DMS53 (cell line): ENCODE results near the gene RYR3.
"Not testable (repeated sequence)": the region's sequence is repeated elsewhere in the genome, so short reads cannot be mapped to it uniquely, and the experiment has no call there.

Experiments
- DNase-seq: peaks from one replicate; lab custom pipeline; 2025; lab: John Stamatoyannopoulos, UW

The RYR3 gene

GRCh38 chr15:33516563-33516962, 205.8 kb downstream of the RYR3 start:
- no peak for DNase-seq

GRCh38 chr15:33517944-33518343, 207.2 kb downstream of the RYR3 start:
- DNase-seq: no peak

- DNase-seq: no peak
These were observed 207.7 kb downstream of the RYR3 start for GRCh38 chr15:33518421-33518820.

- DNase-seq: no peak
These were observed 213.5 kb downstream of the RYR3 start for GRCh38 chr15:33524274-33524673.

- DNase-seq: no peak
These were observed 215.8 kb downstream of the RYR3 start for GRCh38 chr15:33526532-33526931.

- DNase-seq: no peak
These were observed 222.4 kb downstream of the RYR3 start for GRCh38 chr15:33533197-33533596.

GRCh38 chr15:33534642-33535041, 223.9 kb downstream of the RYR3 start:
- no peak for DNase-seq

GRCh38 chr15:33535135-33535534, 224.4 kb downstream of the RYR3 start:
- no peak for DNase-seq

- DNase-seq: no peak
These were observed 229.2 kb downstream of the RYR3 start for GRCh38 chr15:33539825-33540573.

- no peak for DNase-seq
These were observed 233.2 kb downstream of the RYR3 start for GRCh38 chr15:33543957-33544356.

- no peak for DNase-seq
These were observed 235.1 kb downstream of the RYR3 start for GRCh38 chr15:33545866-33546265.

- no peak for DNase-seq
These were observed 237.1 kb downstream of the RYR3 start for GRCh38 chr15:33547876-33548275.

GRCh38 chr15:33551860-33552259, 241.1 kb downstream of the RYR3 start:
- DNase-seq: no peak

GRCh38 chr15:33553157-33553556, 242.4 kb downstream of the RYR3 start:
- DNase-seq: no peak

GRCh38 chr15:33559207-33559890, 248.6 kb downstream of the RYR3 start:
- DNase-seq: no peak

- no peak for DNase-seq
These were observed 250.6 kb downstream of the RYR3 start for GRCh38 chr15:33561407-33561806.

GRCh38 chr15:33561967-33562366, 251.2 kb downstream of the RYR3 start:
- no peak for DNase-seq

- DNase-seq: no peak
These were observed 254.3 kb downstream of the RYR3 start for GRCh38 chr15:33565094-33565493.

- no peak for DNase-seq
These were observed 256.9 kb downstream of the RYR3 start for GRCh38 chr15:33567652-33568051.

GRCh38 chr15:33569036-33569435, 258.3 kb downstream of the RYR3 start:
- DNase-seq: no peak

- DNase-seq: not testable (repeated sequence)
These were observed 267.1 kb downstream of the RYR3 start for GRCh38 chr15:33577911-33578310.

GRCh38 chr15:33580526-33580925, 269.8 kb downstream of the RYR3 start:
- DNase-seq: no peak

- DNase-seq: no peak
These were observed 270.3 kb downstream of the RYR3 start for GRCh38 chr15:33581032-33581431.

GRCh38 chr15:33584797-33585196, 274.0 kb downstream of the RYR3 start:
- DNase-seq: no peak
